ENCODE data around the gene EVI2B. TPM values are rescaled to one million over a fixed set of nuclear protein-coding genes. Genes with fewer than 3 reads are reported as not detected.
"Not testable (repeated sequence)": the region's sequence is repeated elsewhere in the genome, so short reads cannot be mapped to it uniquely, and the experiment has no call there.

The EVI2B gene
- total and polyA plus RNA-seq, 12 donors, result 0.77 to 14.2 (median 1.8) TPM

- peaks cover 0 to 43% (median 7%) of the 10 kb centered on the region in 9 donors for H3K4me1 ChIP-seq
- no peaks in the 10 kb centered on the region for H3K9me3 ChIP-seq
- peak overlapping the region in 1 of 10 donors; percentile 57 for H3K4me3 ChIP-seq
- H3K27ac ChIP-seq, result peak overlapping the region in 3 of 10 donors; percentile 17 to 89 (median 23)
- TF ChIP-seq, protein P1, sequence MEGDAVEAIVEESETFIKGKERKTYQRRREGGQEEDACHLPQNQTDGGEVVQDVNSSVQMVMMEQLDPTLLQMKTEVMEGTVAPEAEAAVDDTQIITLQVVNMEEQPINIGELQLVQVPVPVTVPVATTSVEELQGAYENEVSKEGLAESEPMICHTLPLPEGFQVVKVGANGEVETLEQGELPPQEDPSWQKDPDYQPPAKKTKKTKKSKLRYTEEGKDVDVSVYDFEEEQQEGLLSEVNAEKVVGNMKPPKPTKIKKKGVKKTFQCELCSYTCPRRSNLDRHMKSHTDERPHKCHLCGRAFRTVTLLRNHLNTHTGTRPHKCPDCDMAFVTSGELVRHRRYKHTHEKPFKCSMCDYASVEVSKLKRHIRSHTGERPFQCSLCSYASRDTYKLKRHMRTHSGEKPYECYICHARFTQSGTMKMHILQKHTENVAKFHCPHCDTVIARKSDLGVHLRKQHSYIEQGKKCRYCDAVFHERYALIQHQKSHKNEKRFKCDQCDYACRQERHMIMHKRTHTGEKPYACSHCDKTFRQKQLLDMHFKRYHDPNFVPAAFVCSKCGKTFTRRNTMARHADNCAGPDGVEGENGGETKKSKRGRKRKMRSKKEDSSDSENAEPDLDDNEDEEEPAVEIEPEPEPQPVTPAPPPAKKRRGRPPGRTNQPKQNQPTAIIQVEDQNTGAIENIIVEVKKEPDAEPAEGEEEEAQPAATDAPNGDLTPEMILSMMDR (IDR thresholded peaks at IDR 0.05), result no peak
- DNase-seq (no peak), ATAC-seq (no peak)
- H3K27me3 ChIP-seq, result no peaks in the 10 kb centered on the region
- peaks cover 0 to 5% (median 0%) of the 10 kb centered on the region in 9 donors for H3K36me3 ChIP-seq
- WGBS, 2 donors, result 95% methylated on average over 3 of the region's 3 CpGs
- intact Hi-C loops (cut with DNase I), result no loop called here
Observed at GRCh38 chr17:31314782-31315100, 887 bp upstream of the EVI2B start.

DNA sequence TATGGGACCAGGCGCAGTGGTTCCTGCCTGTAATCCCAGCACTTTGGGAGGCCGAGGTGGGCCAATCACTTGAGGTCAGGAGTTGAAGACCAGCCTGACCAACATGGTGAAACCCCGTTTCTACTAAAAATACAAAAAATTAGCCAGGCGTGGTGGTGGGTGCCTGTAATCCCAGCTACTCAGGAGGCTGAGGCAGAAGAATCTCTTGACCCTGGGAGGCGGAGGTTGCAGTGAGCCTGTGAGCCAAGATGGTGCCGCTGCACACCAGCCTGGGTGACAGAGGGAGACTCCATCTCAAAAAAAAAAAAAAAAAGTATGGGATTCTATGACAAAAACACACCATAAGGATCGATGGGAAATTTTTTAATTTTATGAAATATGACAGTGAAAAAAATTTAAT lies 1.6 kb downstream of the EVI2B start:
- peak overlapping the region in 5 of 10 donors; percentile 2 to 57 (median 20) for H3K4me3 ChIP-seq
- H3K9me3 ChIP-seq; H3K36me3 ChIP-seq; DNase-seq; H3K27me3 ChIP-seq; ATAC-seq; intact Hi-C loops (cut with DNase I): not testable (repeated sequence)
- H3K4me1 ChIP-seq, result peaks cover 0 to 52% (median 0%) of the 10 kb centered on the region in 9 donors
- 74 to 83% methylated on average over 7 of the region's 7 CpGs for WGBS, 2 donors
- H3K27ac ChIP-seq, result peak overlapping the region in 1 of 10 donors; percentile 89

GRCh38 chr17:31311526-31311925 lies 2.3 kb downstream of the EVI2B start:
- TF ChIP-seq, protein P1 (IDR thresholded peaks at IDR 0.05), result no peak
- ATAC-seq, result no peak
- Histone ChIP-seq H3K4me3 (peak overlapping the region in 5 of 10 donors; percentile 2 to 57 (median 12)), H3K27me3 (no peaks in the 10 kb centered on the region), H3K36me3 (peaks cover 0 to 13% (median 1%) of the 10 kb centered on the region in 9 donors), H3K9me3 (no peaks in the 10 kb centered on the region), H3K27ac (peak overlapping the region in 1 of 10 donors; percentile 89), H3K4me1 (peaks cover 0 to 54% (median 0%) of the 10 kb centered on the region in 9 donors)
- no peak for DNase-seq
- 81 to 85% methylated on average over 3 of the region's 3 CpGs for WGBS, 2 donors
- intact Hi-C loops (cut with DNase I), result no loop called here

DNA sequence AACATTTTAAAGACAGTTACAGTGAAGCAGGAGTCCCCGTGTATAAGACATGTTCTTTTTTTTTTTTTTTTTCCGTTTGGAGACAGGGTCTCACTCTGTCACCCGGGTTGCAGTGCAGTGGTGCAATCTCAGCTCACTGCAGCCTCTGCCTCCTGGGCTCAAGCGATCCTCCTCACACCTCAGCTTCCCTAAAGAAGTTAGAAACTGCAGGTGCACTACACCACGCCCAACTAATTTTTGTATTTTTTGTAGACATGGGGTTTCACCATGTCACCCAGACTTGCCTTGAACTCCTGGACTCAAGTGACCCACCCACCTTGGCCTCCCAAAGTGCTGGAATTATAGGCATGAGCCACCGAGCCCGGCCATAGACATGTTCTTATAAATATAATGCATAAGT lies 3.0 kb downstream of the EVI2B start:
- intact Hi-C loops (cut with DNase I), result no loop called here
- Histone ChIP-seq H3K27me3 (no peaks in the 10 kb centered on the region), H3K4me1 (peaks cover 0 to 52% (median 0%) of the 10 kb centered on the region in 9 donors), H3K27ac (peak overlapping the region in 2 of 10 donors; percentile 15 to 89), H3K36me3 (peaks cover 0 to 19% (median 6%) of the 10 kb centered on the region in 9 donors), H3K4me3 (peak overlapping the region in 2 of 10 donors; percentile 12 to 57), H3K9me3 (no peaks in the 10 kb centered on the region)
- TF ChIP-seq, protein P1 (IDR thresholded peaks at IDR 0.05), result no peak
- no peak for DNase-seq
- WGBS, 2 donors, result 82 to 90% methylated on average over 7 of the region's 7 CpGs
- ATAC-seq, result no peak

- H3K4me3 ChIP-seq, result peak overlapping the region in 1 of 10 donors; percentile 57
- H3K27ac ChIP-seq, result peak overlapping the region in 2 of 10 donors; percentile 15 to 89
- no peaks in the 10 kb centered on the region for H3K27me3 ChIP-seq
- H3K36me3 ChIP-seq, result peaks cover 0 to 25% (median 6%) of the 10 kb centered on the region in 9 donors
- no peak for DNase-seq
- no peaks in the 10 kb centered on the region for H3K9me3 ChIP-seq
- intact Hi-C loops (cut with DNase I), result no loop called here
- no peak for ATAC-seq
- 30 to 62% methylated on average over 2 of the region's 2 CpGs for WGBS, 2 donors
- TF ChIP-seq, protein P1 (IDR thresholded peaks at IDR 0.05), result no peak
- H3K4me1 ChIP-seq, result peaks cover 0 to 46% (median 0%) of the 10 kb centered on the region in 9 donors
Observed at GRCh38 chr17:31310260-31310659, 3.6 kb downstream of the EVI2B start.

Data from heart right ventricle (tissue), 16 donors.